ENCODE data around the gene SLC18A2. TPM values are rescaled to one million over a fixed set of nuclear protein-coding genes. Genes with fewer than 3 reads are reported as not detected.

The SLC18A2 gene
- total RNA-seq, 1 experiment from 2014 or later = not detected

- POLR2A ChIA-PET = interaction anchor here (0.6 kb wide), 1 partner anchor 610 kb away, joined by 7 read pairs; no protein-coding TSS in a partner anchor
- DNase-seq (ENCODE audit: low read depth, low spot score) = no peak
- no peak for ATAC-seq
- intact Hi-C loops (cut with micrococcal nuclease; ENCODE audit: unreplicated experiment) (no loop called here), in situ Hi-C loops (cut with HindIII; ENCODE audit: low pct_unique_long_range_greater_than_20kb, low sequenced_read_pairs) (no loop called here)
- CTCF ChIA-PET = no interaction called here
- Histone ChIP-seq H3K9me3 (ENCODE audit: control insufficient read depth, insufficient read depth, low read depth, low read length) (no peaks in the 10 kb centered on the region), H3K4me1 (ENCODE audit: control insufficient read depth, insufficient read depth, low read length) (no peaks in the 10 kb centered on the region), H3K36me3 (ENCODE audit: control insufficient read depth, insufficient read depth, low read length) (no peaks in the 10 kb centered on the region), H3K4me3 (ENCODE audit: low read depth in 2 of 2, low read length in 2 of 2) (no peak overlapping the region), H3K27me3 (ENCODE audit: control insufficient read depth, insufficient read depth, low read length) (peaks cover 30% of the 10 kb centered on the region), H3K27ac (ENCODE audit: low read length) (no peak overlapping the region)
- no TSS peak for BruUV-seq (replicated peaks)
- no peak for TF ChIP-seq TCF7L2 (IDR thresholded peaks at IDR 0.05; ENCODE audit: low read depth, low read length)
- TF ChIP-seq POLR2AphosphoS5 (IDR thresholded peaks at IDR 0.05; ENCODE audit: low read depth, low read length) = no peak
- no peak for TF ChIP-seq CTCF (IDR thresholded peaks at IDR 0.05)
- TF ChIP-seq REST (IDR thresholded peaks at IDR 0.05; ENCODE audit: insufficient read depth in 1 of 2, low read depth in 2 of 2, low read length in 1 of 2) = no peak
- no peak for TF ChIP-seq SIN3A (IDR thresholded peaks at IDR 0.05; ENCODE audit: borderline replicate concordance, insufficient read depth, low read depth, low read length)
Measured at GRCh38 chr10:117249493-117250093, 8.7 kb downstream of the SLC18A2 start.

GRCh38 chr10:117250411-117250810 is 9.5 kb downstream of the SLC18A2 start:
- ChIA-PET POLR2A (no interaction called here), CTCF (no interaction called here)
- H3K4me3 ChIP-seq (ENCODE audit: low read depth in 2 of 2, low read length in 2 of 2) = no peak overlapping the region
- intact Hi-C loops (cut with micrococcal nuclease; ENCODE audit: unreplicated experiment) (no loop called here), in situ Hi-C loops (cut with HindIII; ENCODE audit: low pct_unique_long_range_greater_than_20kb, low sequenced_read_pairs) (no loop called here)
- ATAC-seq (no peak), DNase-seq (ENCODE audit: low read depth, low spot score) (no peak)
- no peak overlapping the region for H3K27ac ChIP-seq (ENCODE audit: low read length)
- no peaks in the 10 kb centered on the region for H3K9me3 ChIP-seq (ENCODE audit: control insufficient read depth, insufficient read depth, low read depth, low read length)
- H3K4me1 ChIP-seq (ENCODE audit: control insufficient read depth, insufficient read depth, low read length) = no peaks in the 10 kb centered on the region
- no peaks in the 10 kb centered on the region for H3K36me3 ChIP-seq (ENCODE audit: control insufficient read depth, insufficient read depth, low read length)
- no peak for TF ChIP-seq SIN3A (IDR thresholded peaks at IDR 0.05; ENCODE audit: borderline replicate concordance, insufficient read depth, low read depth, low read length)
- TF ChIP-seq CTCF (IDR thresholded peaks at IDR 0.05) = no peak
- peaks cover 30% of the 10 kb centered on the region for H3K27me3 ChIP-seq (ENCODE audit: control insufficient read depth, insufficient read depth, low read length)
- BruUV-seq (replicated peaks) = no TSS peak
